Tibial nerve (tissue), 3 donors: ENCODE measurements around the gene ZCCHC10.

ENCODE experiments used
- CTCF ChIP-seq, 5 experiments: fragments of 200-600 bp in 3 of 5; fragments of 450-650 bp in 2 of 5; sonication (generic) in 3 of 5; IDR thresholded peaks; one replicate each; pipeline ENCODE4 v1.5.1; 2016 to 2019; ENCODE audit warnings: antibody characterized with exemption in 5 of 5, mild to moderate bottlenecking in 3 of 5, moderate library complexity in 2 of 5
- POLR2A ChIP-seq, 2 donors: fragments of 450-650 bp; IDR thresholded peaks; one replicate each; pipeline ENCODE4 v1.6.1; 2017; ENCODE audit warnings: antibody characterized with exemption in 2 of 2, mild to moderate bottlenecking in 2 of 2, moderate library complexity in 2 of 2

GRCh38 chr5:133015466-133015865, 10.9 kb downstream of the ZCCHC10 start:
- no peak for TF ChIP-seq POLR2A (IDR thresholded peaks at IDR 0.05)
- TF ChIP-seq CTCF (IDR thresholded peaks at IDR 0.05): no peak
